ENCODE measurements around the gene TTLL9. TPM values are rescaled to one million over a fixed set of nuclear protein-coding genes. Genes with fewer than 3 reads are reported as not detected.
"Not testable (repeated sequence)": the region's sequence is repeated elsewhere in the genome, so short reads cannot be mapped to it uniquely, and the experiment has no call there.

The TTLL9 gene
- total and polyA plus RNA-seq, 4 donors = 0.19 to 0.81 (median 0.61) TPM; not detected in 1

DNA sequence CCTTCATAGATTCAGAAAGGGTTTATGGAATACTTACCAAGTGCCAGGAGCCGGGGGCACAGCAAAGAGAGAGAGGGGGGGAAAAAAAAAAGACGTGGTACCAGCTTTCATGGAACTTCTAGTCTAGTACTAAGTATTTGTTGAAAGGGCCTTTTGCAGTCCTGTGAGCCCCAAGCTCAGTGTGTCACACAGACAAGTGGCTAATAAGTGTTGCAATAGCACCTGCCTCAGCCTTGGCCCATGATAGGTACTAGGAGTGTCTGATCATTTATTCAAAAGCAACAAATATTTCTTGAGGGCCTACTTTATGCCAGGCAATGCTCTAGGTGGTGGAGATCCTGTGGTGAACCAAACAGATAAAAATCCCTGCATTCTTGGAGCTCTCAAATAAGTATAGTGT lies 43.4 kb upstream of the TTLL9 start:
- Histone ChIP-seq H3K4me1 (ENCODE audit: control insufficient read depth in 1 of 2, insufficient read depth in 2 of 2, low read length in 2 of 2) (no peaks in the 10 kb centered on the region), H3K36me3 (ENCODE audit: control insufficient read depth in 1 of 2, insufficient read depth in 2 of 2, low read length in 1 of 2) (no peaks in the 10 kb centered on the region), H3K27me3 (ENCODE audit: control insufficient read depth in 1 of 2, insufficient read depth in 2 of 2, low read length in 1 of 2) (no peaks in the 10 kb centered on the region), H3K4me3 (ENCODE audit: low read length in 2 of 2) (no peak overlapping the region), H3K27ac (ENCODE audit: low read depth in 1 of 2, low read length in 2 of 2) (no peak overlapping the region), H3K9me3 (ENCODE audit: control insufficient read depth, low read length) (no peaks in the 10 kb centered on the region)
- DNase-seq = no peak
- intact Hi-C loops (cut with DNase I) = loop anchor here in 1 of 2 donors (10.0 kb wide), 1 partner anchor 92 kb away; the partner anchor contains the start of gene TPX2
- WGBS, 2 donors = 66 to 78% methylated on average over 2 of the region's 2 CpGs
- ATAC-seq (ENCODE audit: low FRiP score) = no peak

DNA sequence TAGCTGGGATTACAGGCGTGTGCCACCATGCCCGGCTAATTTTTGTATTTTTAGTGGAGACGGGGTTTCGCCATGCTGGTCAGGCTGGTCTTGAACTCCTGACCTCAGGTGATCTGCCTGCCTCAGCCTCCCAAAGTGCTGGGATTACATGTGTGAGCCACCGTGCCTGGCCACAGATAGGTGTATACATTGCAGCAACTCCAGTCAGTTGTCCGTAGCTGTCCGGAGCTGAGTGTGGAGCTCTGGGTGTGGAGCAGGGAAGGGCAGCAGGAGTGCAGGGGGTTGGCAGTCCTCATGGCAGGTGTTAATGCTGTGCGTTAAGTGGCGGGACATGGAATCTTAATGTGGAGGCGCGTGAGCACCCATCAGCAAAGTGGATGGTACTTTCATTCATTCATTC lies 42.4 kb upstream of the TTLL9 start:
- not testable (repeated sequence) for H3K4me1 ChIP-seq (ENCODE audit: control insufficient read depth in 1 of 2, insufficient read depth in 2 of 2, low read length in 2 of 2); H3K27me3 ChIP-seq (ENCODE audit: control insufficient read depth in 1 of 2, insufficient read depth in 2 of 2, low read length in 1 of 2); H3K4me3 ChIP-seq (ENCODE audit: low read length in 2 of 2); H3K27ac ChIP-seq (ENCODE audit: low read depth in 1 of 2, low read length in 2 of 2); ATAC-seq (ENCODE audit: low FRiP score); DNase-seq; H3K36me3 ChIP-seq (ENCODE audit: control insufficient read depth in 1 of 2, insufficient read depth in 2 of 2, low read length in 1 of 2); H3K9me3 ChIP-seq (ENCODE audit: control insufficient read depth, low read length)
- 96% methylated on average over 11 of the region's 11 CpGs for WGBS, 2 donors
- intact Hi-C loops (cut with DNase I) = loop anchor here in 1 of 2 donors (10.0 kb wide), 1 partner anchor 93 kb away; the partner anchor contains the start of gene TPX2

DNA sequence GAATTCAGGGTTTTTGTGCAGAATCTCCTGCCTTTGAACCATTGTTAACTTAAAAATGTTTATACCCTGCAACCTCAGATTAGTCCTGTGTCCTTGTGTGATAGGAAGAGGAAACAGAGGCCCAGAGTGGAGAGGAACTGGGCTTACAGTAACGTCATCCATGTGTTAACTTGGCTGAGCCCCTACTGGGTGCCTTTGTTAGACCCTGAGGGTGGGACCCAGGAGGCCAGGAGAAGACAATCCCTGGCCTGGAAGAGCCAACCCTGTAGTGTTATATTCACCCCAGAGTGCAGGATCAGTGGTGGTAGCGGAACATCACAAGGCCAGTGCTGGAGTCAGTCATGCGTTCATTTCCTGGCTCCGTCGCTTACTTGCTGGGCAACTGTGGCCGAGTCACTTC lies 40.7 kb upstream of the TTLL9 start:
- no peaks in the 10 kb centered on the region for H3K36me3 ChIP-seq (ENCODE audit: control insufficient read depth in 1 of 2, insufficient read depth in 2 of 2, low read length in 1 of 2)
- WGBS, 2 donors = 87 to 90% methylated on average over 6 of the region's 6 CpGs
- no peak overlapping the region for H3K27ac ChIP-seq (ENCODE audit: low read depth in 1 of 2, low read length in 2 of 2)
- no peaks in the 10 kb centered on the region for H3K9me3 ChIP-seq (ENCODE audit: control insufficient read depth, low read length)
- H3K4me3 ChIP-seq (ENCODE audit: low read length in 2 of 2) = no peak overlapping the region
- H3K27me3 ChIP-seq (ENCODE audit: control insufficient read depth in 1 of 2, insufficient read depth in 2 of 2, low read length in 1 of 2) = no peaks in the 10 kb centered on the region
- ATAC-seq (ENCODE audit: low FRiP score) (no peak), DNase-seq (no peak)
- no peaks in the 10 kb centered on the region for H3K4me1 ChIP-seq (ENCODE audit: control insufficient read depth in 1 of 2, insufficient read depth in 2 of 2, low read length in 2 of 2)
- intact Hi-C loops (cut with DNase I) = loop anchor here in 1 of 2 donors (10.0 kb wide), 1 partner anchor 95 kb away; the partner anchor contains the start of gene TPX2

DNA sequence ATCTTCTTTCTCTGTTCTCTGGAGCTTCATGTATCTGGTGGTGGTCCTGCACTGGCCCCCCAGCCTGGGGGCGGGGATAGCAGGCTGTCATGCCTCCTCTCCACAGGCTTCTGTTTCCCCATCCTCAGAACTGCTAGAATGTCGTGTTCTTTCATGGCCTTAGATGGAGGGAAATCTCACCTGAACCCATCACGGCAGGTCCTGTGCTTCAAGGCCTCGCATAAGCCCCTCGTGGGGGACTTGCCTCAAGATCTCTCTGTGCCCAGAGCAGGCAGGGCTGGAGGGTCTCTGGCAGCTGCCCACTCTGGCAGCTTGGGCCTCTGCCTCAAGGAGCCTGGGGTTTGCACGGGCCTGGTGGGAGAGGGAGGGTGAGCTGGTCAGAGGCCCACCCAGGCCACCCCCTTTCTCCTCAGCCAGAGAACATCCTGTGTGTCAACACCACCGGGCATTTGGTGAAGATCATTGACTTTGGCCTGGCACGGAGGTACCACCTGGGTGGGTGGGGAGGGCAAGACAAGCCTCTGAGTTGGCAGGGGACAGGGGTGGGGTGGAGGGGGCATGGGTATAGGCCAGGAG lies 39.9 kb upstream of the TTLL9 start:
- no peak for DNase-seq
- Histone ChIP-seq H3K27ac (ENCODE audit: low read depth in 1 of 2, low read length in 2 of 2) (no peak overlapping the region), H3K4me3 (ENCODE audit: low read length in 2 of 2) (no peak overlapping the region), H3K27me3 (ENCODE audit: control insufficient read depth in 1 of 2, insufficient read depth in 2 of 2, low read length in 1 of 2) (no peaks in the 10 kb centered on the region), H3K9me3 (ENCODE audit: control insufficient read depth, low read length) (no peaks in the 10 kb centered on the region), H3K4me1 (ENCODE audit: control insufficient read depth in 1 of 2, insufficient read depth in 2 of 2, low read length in 2 of 2) (no peaks in the 10 kb centered on the region), H3K36me3 (ENCODE audit: control insufficient read depth in 1 of 2, insufficient read depth in 2 of 2, low read length in 1 of 2) (no peaks in the 10 kb centered on the region)
- intact Hi-C loops (cut with DNase I) = no loop called here
- 85 to 90% methylated on average over 8 of the region's 8 CpGs for WGBS, 2 donors
- no peak for ATAC-seq (ENCODE audit: low FRiP score)

DNA sequence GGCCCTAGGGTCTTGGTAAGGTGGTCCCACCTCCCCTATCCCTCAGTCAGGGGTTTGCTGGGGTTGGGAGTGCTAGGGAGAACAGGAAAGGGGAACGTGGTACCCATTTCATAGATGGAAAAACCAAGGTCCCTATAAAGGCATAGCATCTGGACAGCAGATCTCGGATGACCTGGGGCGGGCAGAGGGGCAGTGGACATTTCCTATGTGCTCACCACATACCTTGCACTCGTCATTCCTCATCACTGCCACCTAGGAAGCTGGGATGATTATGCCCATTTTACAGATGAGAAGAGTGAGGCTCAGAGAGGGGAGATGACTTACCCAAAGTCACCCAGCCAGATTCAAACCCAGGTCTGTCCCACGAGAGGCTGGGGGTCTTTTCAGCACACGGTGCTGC lies 39.2 kb upstream of the TTLL9 start:
- Histone ChIP-seq H3K27ac (ENCODE audit: low read depth in 1 of 2, low read length in 2 of 2) (no peak overlapping the region), H3K36me3 (ENCODE audit: control insufficient read depth in 1 of 2, insufficient read depth in 2 of 2, low read length in 1 of 2) (no peaks in the 10 kb centered on the region), H3K4me3 (ENCODE audit: low read length in 2 of 2) (no peak overlapping the region), H3K4me1 (ENCODE audit: control insufficient read depth in 1 of 2, insufficient read depth in 2 of 2, low read length in 2 of 2) (no peaks in the 10 kb centered on the region), H3K27me3 (ENCODE audit: control insufficient read depth in 1 of 2, insufficient read depth in 2 of 2, low read length in 1 of 2) (no peaks in the 10 kb centered on the region), H3K9me3 (ENCODE audit: control insufficient read depth, low read length) (no peaks in the 10 kb centered on the region)
- 91% methylated on average over 6 of the region's 6 CpGs for WGBS, 2 donors
- ATAC-seq (ENCODE audit: low FRiP score) = no peak
- intact Hi-C loops (cut with DNase I) = no loop called here
- DNase-seq = no peak

DNA sequence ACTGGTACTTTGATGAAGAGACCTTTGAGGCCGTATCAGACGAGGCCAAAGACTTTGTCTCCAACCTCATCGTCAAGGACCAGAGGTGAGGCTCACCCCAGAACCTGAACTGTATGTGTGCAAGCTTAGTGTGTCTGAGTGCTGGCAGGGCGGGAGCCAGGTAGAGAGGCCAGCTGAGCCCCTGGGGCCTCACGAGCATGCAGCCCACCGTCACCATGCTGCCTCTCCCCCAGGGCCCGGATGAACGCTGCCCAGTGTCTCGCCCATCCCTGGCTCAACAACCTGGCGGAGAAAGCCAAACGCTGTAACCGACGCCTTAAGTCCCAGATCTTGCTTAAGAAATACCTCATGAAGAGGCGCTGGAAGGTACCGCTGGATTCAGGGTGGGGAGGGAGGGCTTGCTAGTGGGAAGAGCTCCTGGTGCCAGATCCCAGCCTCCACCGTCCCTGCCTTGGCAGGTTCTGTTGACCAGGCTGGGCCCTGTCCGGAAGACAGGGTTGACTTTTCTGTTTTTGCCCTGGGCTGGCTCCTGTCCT lies 38.6 kb upstream of the TTLL9 start:
- 80 to 85% methylated on average over 17 of the region's 17 CpGs for WGBS, 2 donors

DNA sequence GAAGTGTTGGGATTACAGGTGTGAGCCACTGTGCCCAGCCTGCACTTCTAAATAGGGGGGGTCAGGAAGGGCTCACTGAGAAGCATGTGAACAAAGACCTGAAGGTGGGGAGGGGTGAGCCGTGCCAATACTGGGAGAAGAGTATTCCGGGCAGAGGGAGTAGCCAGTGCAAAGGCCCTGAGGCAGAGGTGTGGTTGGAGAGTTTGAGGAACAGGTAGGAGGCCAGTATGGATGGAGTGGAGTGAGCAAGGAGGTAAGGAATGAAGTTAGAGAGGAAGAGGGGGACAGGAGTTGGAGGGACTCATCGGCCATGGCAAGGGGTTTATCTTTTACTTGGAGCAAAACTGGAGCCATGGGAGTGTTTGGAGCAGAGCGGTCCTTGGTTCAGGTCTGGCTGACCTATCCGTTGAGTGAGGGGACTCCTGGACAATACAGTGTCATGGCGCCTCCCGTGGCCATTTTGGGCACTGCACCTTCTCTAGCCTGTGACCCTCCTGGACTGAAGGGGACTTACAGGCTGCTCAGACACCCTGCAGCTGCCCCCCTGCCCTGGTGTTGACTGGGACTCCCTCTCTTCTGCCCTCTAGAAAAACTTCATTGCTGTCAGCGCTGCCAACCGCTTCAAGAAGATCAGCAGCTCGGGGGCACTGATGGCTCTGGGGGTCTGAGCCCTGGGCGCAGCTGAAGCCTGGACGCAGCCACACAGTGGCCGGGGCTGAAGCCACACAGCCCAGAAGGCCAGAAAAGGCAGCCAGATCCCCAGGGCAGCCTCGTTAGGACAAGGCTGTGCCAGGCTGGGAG lies 37.1 kb upstream of the TTLL9 start:
- ATAC-seq (ENCODE audit: low FRiP score) (no peak), DNase-seq (peak in 1 of 2 donors; percentile 92)
- H3K27ac ChIP-seq (ENCODE audit: low read depth in 1 of 2, low read length in 2 of 2) = no peak overlapping the region
- H3K36me3 ChIP-seq (ENCODE audit: control insufficient read depth in 1 of 2, insufficient read depth in 2 of 2, low read length in 1 of 2) = no peaks in the 10 kb centered on the region
- no peak overlapping the region for H3K4me3 ChIP-seq (ENCODE audit: low read length in 2 of 2)
- H3K4me1 ChIP-seq (ENCODE audit: control insufficient read depth in 1 of 2, insufficient read depth in 2 of 2, low read length in 2 of 2) = no peaks in the 10 kb centered on the region
- H3K9me3 ChIP-seq (ENCODE audit: control insufficient read depth, low read length) = no peaks in the 10 kb centered on the region
- H3K27me3 ChIP-seq (ENCODE audit: control insufficient read depth in 1 of 2, insufficient read depth in 2 of 2, low read length in 1 of 2) = no peaks in the 10 kb centered on the region
- intact Hi-C loops (cut with DNase I) = no loop called here
- 63 to 64% methylated on average over 14 of the region's 14 CpGs for WGBS, 2 donors

More for the DNA sequence above, 38.6 kb upstream of the TTLL9 start:
- H3K4me3 ChIP-seq (ENCODE audit: low read length in 2 of 2) = no peak overlapping the region
- ATAC-seq (ENCODE audit: low FRiP score) (no peak), DNase-seq (no peak)
- H3K27me3 ChIP-seq (ENCODE audit: control insufficient read depth in 1 of 2, insufficient read depth in 2 of 2, low read length in 1 of 2) = no peaks in the 10 kb centered on the region
- H3K27ac ChIP-seq (ENCODE audit: low read depth in 1 of 2, low read length in 2 of 2) = no peak overlapping the region
- H3K36me3 ChIP-seq (ENCODE audit: control insufficient read depth in 1 of 2, insufficient read depth in 2 of 2, low read length in 1 of 2) = no peaks in the 10 kb centered on the region
- no peaks in the 10 kb centered on the region for H3K4me1 ChIP-seq (ENCODE audit: control insufficient read depth in 1 of 2, insufficient read depth in 2 of 2, low read length in 2 of 2)
- intact Hi-C loops (cut with DNase I) = no loop called here
- H3K9me3 ChIP-seq (ENCODE audit: control insufficient read depth, low read length) = no peaks in the 10 kb centered on the region

DNA sequence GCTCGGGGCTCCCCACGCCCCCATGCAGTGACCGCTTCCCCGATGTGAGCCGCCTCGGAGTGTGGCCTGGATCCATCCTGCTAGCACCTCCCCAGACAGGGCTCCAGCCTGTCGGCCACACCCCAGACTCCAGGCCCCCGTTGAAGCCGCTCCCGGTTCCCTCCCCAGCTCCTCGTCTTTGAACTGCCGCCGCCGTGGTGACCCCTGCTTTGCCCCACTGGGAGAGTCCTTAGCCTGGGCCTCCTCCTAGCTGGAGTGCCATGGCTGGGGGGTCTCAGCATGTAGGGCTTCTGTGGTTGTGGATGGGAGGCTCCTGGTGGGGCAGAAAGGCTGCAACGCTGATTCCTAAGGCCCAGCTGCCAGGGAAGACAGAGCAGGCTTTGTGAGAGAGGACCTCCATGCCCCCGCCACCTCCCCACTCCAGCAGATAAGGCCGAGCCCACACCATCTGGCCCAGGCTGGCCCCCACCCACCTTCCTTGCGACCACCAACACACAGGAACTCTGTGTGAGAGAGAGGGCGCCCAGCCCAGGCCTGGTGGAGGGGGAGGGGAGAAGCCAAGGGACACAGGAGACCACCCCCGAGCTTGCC lies 36.4 kb upstream of the TTLL9 start:
- ATAC-seq (ENCODE audit: low FRiP score) = no peak
- no peaks in the 10 kb centered on the region for H3K27me3 ChIP-seq (ENCODE audit: control insufficient read depth in 1 of 2, insufficient read depth in 2 of 2, low read length in 1 of 2)
- no peak for DNase-seq
- H3K27ac ChIP-seq (ENCODE audit: low read depth in 1 of 2, low read length in 2 of 2) = no peak overlapping the region
- WGBS, 2 donors = 71 to 75% methylated on average over 19 to 20 of the region's 20 CpGs
- intact Hi-C loops (cut with DNase I) = no loop called here
- no peaks in the 10 kb centered on the region for H3K4me1 ChIP-seq (ENCODE audit: control insufficient read depth in 1 of 2, insufficient read depth in 2 of 2, low read length in 2 of 2)
- no peaks in the 10 kb centered on the region for H3K9me3 ChIP-seq (ENCODE audit: control insufficient read depth, low read length)
- no peaks in the 10 kb centered on the region for H3K36me3 ChIP-seq (ENCODE audit: control insufficient read depth in 1 of 2, insufficient read depth in 2 of 2, low read length in 1 of 2)
- no peak overlapping the region for H3K4me3 ChIP-seq (ENCODE audit: low read length in 2 of 2)

All from aorta (tissue), 5 donors.